ENCODE results near the gene LBHD1. TPM values are rescaled to one million over a fixed set of nuclear protein-coding genes. Genes with fewer than 3 reads are reported as not detected.
A peak's percentile ranks its signal among the peaks of the same experiment; 100 is the strongest.

Gene LBHD1
- total and polyA plus RNA-seq, 2 of the 13 experiments (the other 11 are each of a cell fraction or from before 2014, with no cell fraction given) = 3.2 to 3.7 TPM

GRCh38 chr11:62705880-62706849, 34.1 kb upstream of the LBHD1 start (continued):
- TF ChIP-seq RERE (CRISPR knock-in tag; IDR thresholded peaks at IDR 0.05; ENCODE audit: low read depth) = no peak
- no peak for TF ChIP-seq ZNF558 (CRISPR knock-in tag; IDR thresholded peaks at IDR 0.05; ENCODE audit: borderline replicate concordance)
- 0 out of 2 replicates have a peak, but pooled peaks have one; percentile 21 for TF ChIP-seq NKX3-1 (CRISPR knock-in tag; IDR thresholded peaks at IDR 0.05)
- TF ChIP-seq PHF20 (CRISPR knock-in tag; IDR thresholded peaks at IDR 0.05) = peak; percentile 39; the same call in 1 of the 2 replicates
- no peak for TF ChIP-seq ZNF781 (CRISPR knock-in tag; IDR thresholded peaks at IDR 0.05; ENCODE audit: borderline replicate concordance, not compliant biosample characterization)
- TF ChIP-seq TFDP1 (CRISPR knock-in tag; IDR thresholded peaks at IDR 0.05; ENCODE audit: borderline replicate concordance) = no peak
- TF ChIP-seq JARID2 (CRISPR knock-in tag; IDR thresholded peaks at IDR 0.05; ENCODE audit: insufficient replicate concordance) = no peak
- no peak for TF ChIP-seq GRHL1 (CRISPR knock-in tag; conservative IDR thresholded peaks at IDR 0.05)
- no peak for TF ChIP-seq NR0B2 (CRISPR knock-in tag; IDR thresholded peaks at IDR 0.05)
- no peak for TF ChIP-seq KLF11 (CRISPR knock-in tag; IDR thresholded peaks at IDR 0.05)
- no peak for TF ChIP-seq ZNF567 (CRISPR knock-in tag; IDR thresholded peaks at IDR 0.05; ENCODE audit: borderline replicate concordance)
- TF ChIP-seq ZNF546 (CRISPR knock-in tag; conservative IDR thresholded peaks at IDR 0.05) = 0 out of 2 replicates have a peak, but pooled peaks have one; percentile 59
- TF ChIP-seq ZNF562 (CRISPR knock-in tag; IDR thresholded peaks at IDR 0.05; ENCODE audit: borderline replicate concordance) = no peak
- TF ChIP-seq ZNF569 (CRISPR knock-in tag; IDR thresholded peaks at IDR 0.05; ENCODE audit: borderline replicate concordance) = no peak
- TF ChIP-seq ZNF225 (CRISPR knock-in tag; IDR thresholded peaks at IDR 0.05) = no peak
- no peak for TF ChIP-seq ZNF572 (CRISPR knock-in tag; IDR thresholded peaks at IDR 0.05)
- TF ChIP-seq ZNF317 (CRISPR knock-in tag; IDR thresholded peaks at IDR 0.05) = 0 out of 2 replicates have a peak, but pooled peaks have one; percentile 39
- TF ChIP-seq ZMAT3 (CRISPR knock-in tag; conservative IDR thresholded peaks at IDR 0.05) = no peak
- TF ChIP-seq TARDBP (CRISPR knock-in tag; IDR thresholded peaks at IDR 0.05) = no peak; the same call in 1 of the 2 replicates
- TF ChIP-seq MIXL1 (CRISPR knock-in tag; IDR thresholded peaks at IDR 0.05) = no peak

Data from HepG2 (cell line).